Aorta (tissue), 5 donors: ENCODE results near the gene ANKRD12. TPM values are rescaled to one million over a fixed set of nuclear protein-coding genes. Genes with fewer than 3 reads are reported as not detected.

Source experiments
- ATAC-seq: fragments of 200-7000 bp; cut with Tn5 transposase; one replicate; pipeline ENCODE4 v1.9.1; 2022; ENCODE audit warnings: moderate library complexity; ENCODE audit not compliant: low FRiP score
- DNase-seq, 2 donors: peaks; one replicate each; pipeline ENCODE4 v3.0.0-alpha.2; 2020
- H3K27ac ChIP-seq, 2 donors: one replicate each; pipeline ENCODE4 v1.5.1; 2013; ENCODE audit warnings: low read length in 2 of 2, mild to moderate bottlenecking in 2 of 2, moderate library complexity in 2 of 2, control low read depth in 1 of 2, inconsistent platforms in 1 of 2, low read depth in 1 of 2
- H3K27me3 ChIP-seq, 2 donors: one replicate each; pipeline ENCODE4 v1.6.1; 2013; ENCODE audit warnings: control low read depth in 1 of 2, low read length in 1 of 2, mild to moderate bottlenecking in 1 of 2, moderate library complexity in 1 of 2; ENCODE audit not compliant: insufficient read depth in 2 of 2, control insufficient read depth in 1 of 2
- H3K36me3 ChIP-seq, 2 donors: one replicate each; pipeline ENCODE4 v1.6.1; 2013; ENCODE audit warnings: control low read depth in 1 of 2, low read length in 1 of 2, mild to moderate bottlenecking in 1 of 2; ENCODE audit not compliant: insufficient read depth in 2 of 2, control insufficient read depth in 1 of 2
- H3K4me1 ChIP-seq, 2 donors: one replicate each; pipeline ENCODE4 v1.6.1; 2013; ENCODE audit warnings: low read length in 2 of 2, control low read depth in 1 of 2, mild to moderate bottlenecking in 1 of 2, moderate library complexity in 1 of 2; ENCODE audit not compliant: insufficient read depth in 2 of 2, control insufficient read depth in 1 of 2
- H3K4me3 ChIP-seq, 2 donors: one replicate each; pipeline ENCODE4 v1.5.1; 2013; ENCODE audit warnings: low read length in 2 of 2, control low read depth in 1 of 2, mild to moderate bottlenecking in 1 of 2
- H3K9me3 ChIP-seq: one replicate; pipeline ENCODE4 v1.6.1; 2013; ENCODE audit warnings: mild to moderate bottlenecking, low read length; ENCODE audit not compliant: control insufficient read depth
- WGBS, 2 donors: extraction: QIAGEN DNeasy Blood & Tissue Kit; methylation state at CpG; one replicate each; pipeline ENCODE4 v1.1.7; 2013; 5-methylcytosine and 5-hydroxymethylcytosine counted together
- intact Hi-C, 2 donors: fragments of 100-400 bp; cut with DNase I; formaldehyde crosslinking; loops; one replicate each; pipeline versions ENCODE4 v1.14.2 to v1.15.0; 2022
- polyA plus RNA-seq, 2 donors: library from polyadenylated mRNA; stranded (reverse); fragments of 200-250 nt; gene quantifications; one replicate each; pipeline ENCODE4 v1.2.3, GENCODE V29; 2013
- total RNA-seq, 2 donors: library from RNA; stranded (reverse); fragmentation: NEBNext Ultra II Directional; extraction: Animal tissue kit (Norgen Biotek cat#: 25700); gene quantifications; one replicate each; pipeline ENCODE4 v1.2.1, GENCODE V29; 2021
- donor health status: healthy with polysubstance abuse.
- donor health status: Bipolar disorder and iron deficiency.
- donor health status: DM: no; HTN: no; CAD: no.
- donor health status: DM: no; HTN: no; CAD: no.
- donor health status: DM: yes; HTN: yes; CAD: no.

The ANKRD12 gene
- total and polyA plus RNA-seq, 4 donors, result 7.6 to 112 (median 50.0) TPM

DNA sequence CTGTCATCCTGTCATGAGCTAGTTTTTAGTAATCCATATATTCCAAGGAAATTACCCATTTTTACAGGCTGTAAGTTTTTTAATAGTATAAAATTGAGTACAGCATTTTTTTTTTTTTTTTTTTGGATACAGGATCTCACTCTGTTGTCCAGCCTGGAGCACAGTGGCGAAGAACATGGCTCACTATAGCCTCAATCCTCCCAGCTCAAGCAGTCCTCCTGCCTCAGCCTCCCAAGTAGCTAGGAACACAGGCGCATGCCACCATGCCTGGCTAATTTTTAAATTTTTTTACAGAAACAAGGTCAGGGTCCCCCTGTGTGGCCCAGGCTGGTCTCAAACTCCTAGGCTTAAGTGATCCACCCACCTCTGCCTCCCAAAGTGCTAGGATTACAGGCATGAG is 56.5 kb downstream of the ANKRD12 start:
- no peak for ATAC-seq
- WGBS, 2 donors, result 98% methylated on average over 2 of the region's 2 CpGs
- intact Hi-C loops, result no loop called here

GRCh38 chr18:9196568-9196967 is 60.0 kb downstream of the ANKRD12 start:
- H3K27ac ChIP-seq, result no peak overlapping the region
- no peaks in the 10 kb centered on the region for H3K4me1 ChIP-seq
- ATAC-seq (no peak), DNase-seq (no peak)
- no peaks in the 10 kb centered on the region for H3K9me3 ChIP-seq
- WGBS, 2 donors, result 95 to 96% methylated on average over 4 of the region's 4 CpGs
- no peaks in the 10 kb centered on the region for H3K27me3 ChIP-seq
- peaks cover 0 to 1% of the 10 kb centered on the region in 2 donors for H3K36me3 ChIP-seq
- no peak overlapping the region for H3K4me3 ChIP-seq
- intact Hi-C loops, result no loop called here

More for the DNA sequence above, 56.5 kb downstream of the ANKRD12 start:
- Histone ChIP-seq H3K27me3 (no peaks in the 10 kb centered on the region), H3K4me1 (peaks cover 1 to 5% of the 10 kb centered on the region in 2 donors), H3K9me3 (no peaks in the 10 kb centered on the region), H3K27ac (no peak overlapping the region), H3K36me3 (peaks cover 1 to 3% of the 10 kb centered on the region in 2 donors), H3K4me3 (no peak overlapping the region)
- no peak for DNase-seq

DNA sequence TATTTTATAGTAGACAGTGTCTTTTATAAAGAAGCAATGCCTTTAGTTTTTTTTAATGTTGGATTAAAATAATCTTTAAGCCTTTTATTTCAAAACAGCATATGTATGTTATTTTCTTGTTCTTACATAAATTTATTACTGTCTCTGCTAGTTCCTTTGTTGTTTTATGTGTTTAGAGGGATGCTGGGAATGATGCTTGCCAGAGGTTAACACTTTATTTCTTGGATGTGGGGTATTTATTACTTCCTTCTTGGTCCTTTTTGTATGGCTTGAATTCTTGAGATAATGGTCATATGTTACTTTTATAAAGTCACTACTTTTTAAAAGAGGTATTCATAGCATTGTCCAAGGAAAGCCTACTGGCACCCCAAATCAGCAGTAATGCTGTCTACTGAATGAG is 63.1 kb downstream of the ANKRD12 start:
- DNase-seq (no peak), ATAC-seq (no peak)
- Histone ChIP-seq H3K4me3 (no peak overlapping the region), H3K27me3 (no peaks in the 10 kb centered on the region), H3K9me3 (no peaks in the 10 kb centered on the region), H3K4me1 (no peaks in the 10 kb centered on the region), H3K27ac (no peak overlapping the region), H3K36me3 (peaks cover 0 to 2% of the 10 kb centered on the region in 2 donors)
- intact Hi-C loops, result no loop called here

GRCh38 chr18:9201224-9201623 is 64.6 kb downstream of the ANKRD12 start:
- no peaks in the 10 kb centered on the region for H3K27me3 ChIP-seq
- H3K27ac ChIP-seq, result no peak overlapping the region
- H3K4me3 ChIP-seq, result no peak overlapping the region
- H3K36me3 ChIP-seq, result peaks cover 0 to 2% of the 10 kb centered on the region in 2 donors
- 70% methylated on average over 2 of the region's 2 CpGs for WGBS, 2 donors
- H3K9me3 ChIP-seq, result no peaks in the 10 kb centered on the region
- intact Hi-C loops, result no loop called here
- DNase-seq (no peak), ATAC-seq (no peak)
- H3K4me1 ChIP-seq, result no peaks in the 10 kb centered on the region

DNA sequence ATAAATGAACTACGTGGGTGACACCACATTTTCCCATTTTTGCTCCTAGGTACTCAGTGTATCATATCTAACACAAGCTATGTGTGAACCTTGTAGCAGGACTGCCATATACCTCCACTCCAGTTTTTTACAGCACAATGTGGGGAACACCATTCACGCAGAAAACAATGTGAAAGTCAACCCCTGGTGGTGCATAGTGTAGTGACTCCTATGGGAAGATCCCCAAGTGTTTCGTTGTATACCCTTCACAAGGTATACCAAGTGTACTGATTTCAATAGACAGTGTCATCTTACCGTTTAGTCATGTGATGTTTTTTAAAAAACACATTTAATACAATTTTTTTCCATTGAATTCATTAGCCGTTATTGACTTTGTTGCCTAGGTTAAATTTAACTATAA is 68.1 kb downstream of the ANKRD12 start:
- WGBS, 2 donors, result 94 to 97% methylated on average over 5 of the region's 5 CpGs
- ATAC-seq (no peak), DNase-seq (no peak)
- Histone ChIP-seq H3K27ac (no peak overlapping the region), H3K4me3 (no peak overlapping the region), H3K36me3 (peaks cover 0 to 2% of the 10 kb centered on the region in 2 donors), H3K9me3 (no peaks in the 10 kb centered on the region), H3K27me3 (no peaks in the 10 kb centered on the region), H3K4me1 (no peaks in the 10 kb centered on the region)
- intact Hi-C loops, result no loop called here

DNA sequence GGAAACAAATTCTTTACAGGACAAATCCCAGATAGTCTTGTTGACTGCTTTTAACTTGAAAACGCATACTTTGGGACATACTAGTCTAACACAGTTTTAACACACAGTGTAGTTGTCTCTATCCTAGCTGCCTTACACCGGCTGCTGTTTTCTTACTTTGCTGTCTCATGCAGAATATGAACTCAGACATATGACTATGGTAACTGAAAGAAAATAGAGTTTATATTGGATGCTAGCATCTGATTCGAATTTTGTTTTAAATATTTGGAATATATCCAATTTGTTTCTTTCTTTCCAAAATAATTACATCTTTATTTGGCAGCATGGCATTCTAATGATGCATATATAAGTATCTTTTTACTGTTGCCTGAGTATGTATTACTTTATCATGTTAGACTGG is 69.8 kb downstream of the ANKRD12 start:
- H3K9me3 ChIP-seq, result no peaks in the 10 kb centered on the region
- no peaks in the 10 kb centered on the region for H3K27me3 ChIP-seq
- 38 to 42% methylated on average over 3 of the region's 3 CpGs for WGBS, 2 donors
- intact Hi-C loops, result no loop called here
- ATAC-seq, result no peak
- no peak for DNase-seq
- H3K36me3 ChIP-seq, result peaks cover 0 to 2% of the 10 kb centered on the region in 2 donors
- no peaks in the 10 kb centered on the region for H3K4me1 ChIP-seq
- H3K4me3 ChIP-seq, result no peak overlapping the region
- no peak overlapping the region for H3K27ac ChIP-seq

DNA sequence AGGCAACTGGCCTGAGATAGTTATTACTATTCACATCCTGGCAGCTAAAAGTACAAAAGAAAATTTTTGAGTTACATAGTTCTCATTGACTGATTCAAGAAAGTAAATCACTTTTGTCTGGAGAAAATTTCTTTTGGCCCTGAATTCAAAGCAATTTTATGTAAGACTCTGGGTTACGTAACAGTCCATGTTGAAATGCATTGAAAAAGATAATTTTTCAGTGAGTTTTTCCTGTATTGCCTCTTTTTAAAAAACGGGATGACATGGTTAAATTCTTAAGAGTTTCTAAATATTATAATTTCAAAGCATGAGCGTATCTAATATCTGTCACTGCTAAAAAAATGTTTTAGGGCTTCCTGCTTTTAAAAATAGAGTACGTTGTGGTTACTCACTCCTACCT is 72.7 kb downstream of the ANKRD12 start:
- ATAC-seq, result no peak
- Histone ChIP-seq H3K4me1 (no peaks in the 10 kb centered on the region), H3K27me3 (no peaks in the 10 kb centered on the region), H3K9me3 (no peaks in the 10 kb centered on the region), H3K27ac (no peak overlapping the region), H3K4me3 (no peak overlapping the region), H3K36me3 (peaks cover 0 to 2% of the 10 kb centered on the region in 2 donors)
- intact Hi-C loops, result no loop called here
- no peak for DNase-seq
- 49 to 53% methylated on average over 4 of the region's 4 CpGs for WGBS, 2 donors

GRCh38 chr18:9210966-9211365 is 74.4 kb downstream of the ANKRD12 start:
- 75 to 83% methylated on average over 2 of the region's 2 CpGs for WGBS, 2 donors
- Histone ChIP-seq H3K4me1 (peaks cover 0 to 2% of the 10 kb centered on the region in 2 donors), H3K36me3 (peaks cover 0 to 5% of the 10 kb centered on the region in 2 donors), H3K27ac (no peak overlapping the region), H3K4me3 (no peak overlapping the region), H3K9me3 (no peaks in the 10 kb centered on the region), H3K27me3 (no peaks in the 10 kb centered on the region)
- DNase-seq (no peak), ATAC-seq (no peak)
- intact Hi-C loops, result no loop called here

DNA sequence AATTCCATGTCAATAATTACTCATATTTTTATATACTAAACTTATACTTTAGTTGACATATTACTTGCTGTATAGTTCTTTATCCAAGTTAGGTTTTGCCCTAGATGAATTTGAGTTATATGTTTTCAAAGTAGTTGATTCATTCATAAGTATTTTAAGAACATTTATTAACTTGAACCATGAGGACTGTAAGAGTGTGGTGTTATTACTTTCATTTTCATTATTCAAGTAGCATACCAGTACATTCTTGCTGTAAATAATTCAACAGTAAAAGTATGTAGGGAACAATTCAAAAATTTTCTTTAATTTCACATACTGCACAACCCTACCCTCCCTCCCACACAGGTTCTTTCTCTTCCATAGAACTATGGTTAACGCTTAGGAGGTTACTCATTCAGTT is 75.4 kb downstream of the ANKRD12 start:
- Histone ChIP-seq H3K27ac (no peak overlapping the region), H3K4me3 (no peak overlapping the region), H3K4me1 (peaks cover 0 to 2% of the 10 kb centered on the region in 2 donors), H3K27me3 (no peaks in the 10 kb centered on the region), H3K36me3 (peaks cover 0 to 5% of the 10 kb centered on the region in 2 donors), H3K9me3 (no peaks in the 10 kb centered on the region)
- DNase-seq (no peak), ATAC-seq (no peak)
- intact Hi-C loops, result no loop called here
- WGBS, 2 donors, result 93 to 100% methylated on average over 1 of the region's 1 CpG
